ENCODE data around the gene PLEKHG3. TPM values are rescaled to one million over a fixed set of nuclear protein-coding genes. Genes with fewer than 3 reads are reported as not detected.

The PLEKHG3 gene
- total and polyA plus RNA-seq, 10 of the 15 experiments (the other 5 are each of a cell fraction or from before 2014, with no cell fraction given) = 0.03 to 0.73 (median 0.07) TPM; not detected in 5

GRCh38 chr14:64705381-64706118, 1.3 kb downstream of the PLEKHG3 start:
- Histone ChIP-seq H3K4me3 (no peak overlapping the region), H2AFZ (ENCODE audit: control insufficient read depth, low read depth, low read length) (no peak overlapping the region), H3K9ac (ENCODE audit: control insufficient read depth, insufficient read depth, low read length) (no peak overlapping the region), H3K4me1 (ENCODE audit: control insufficient read depth, insufficient read depth, low read length) (peaks cover 5% of the 10 kb centered on the region; the same call in 1 of the 2 replicates), H3K79me2 (ENCODE audit: control insufficient read depth, insufficient read depth, low read length) (no peaks in the 10 kb centered on the region), H3K9me3 (replicated peaks; ENCODE audit: control insufficient read depth, insufficient read depth, low read length) (no peaks in the 10 kb centered on the region), H3K27me3 (replicated peaks in 1 of 2; ENCODE audit: control insufficient read depth in 2 of 2, insufficient read depth in 2 of 2, low read length in 1 of 2) (peaks cover 5 to 27% of the 10 kb centered on the region in 2 experiments; a peak in 3 of 4 replicates), H4K20me1 (ENCODE audit: control insufficient read depth, insufficient read depth) (no peaks in the 10 kb centered on the region), H3K4me2 (ENCODE audit: control insufficient read depth, insufficient read depth) (no peak overlapping the region), H3K27ac (ENCODE audit: control insufficient read depth, insufficient read depth) (no peak overlapping the region), H3K36me3 (ENCODE audit: control insufficient read depth in 2 of 2, insufficient read depth in 2 of 2, low read length in 1 of 2) (no peaks in the 10 kb centered on the region)
- SMC1A ChIA-PET (ENCODE audit: uncharacterized antibody, unreplicated experiment) = interaction anchor here (1.4 kb wide), 1 partner anchor 31 kb away, joined by 3 read pairs; no protein-coding TSS in a partner anchor
- ATAC-seq = peak; percentile 42
- DNase-seq (ENCODE audit: low read depth, low spot score) = no peak
- in situ Hi-C loops (cut with MboI) = no loop called here
- 35% methylated on average over 18 of the region's 18 CpGs for WGBS (ENCODE audit: insufficient coverage, insufficient replicate concordance, low lambda C conversion rate, missing lambda C conversion rate)
- FAIRE-seq = no peak
- POLR2A ChIA-PET = interaction anchor here (1.6 kb wide), 1 partner anchor 17 kb away, joined by 3 read pairs; no protein-coding TSS in a partner anchor
- CTCF ChIA-PET = interaction anchor here (0.6 kb wide), 1 partner anchor 26 kb away, joined by 3 read pairs; no protein-coding TSS in a partner anchor
- no TSS peak for BruUV-seq (replicated peaks)
- TF ChIP-seq SPI1 (IDR thresholded peaks at IDR 0.05; ENCODE audit: borderline replicate concordance, insufficient read depth, low read depth, low read length) (peak; percentile 41; the same call in 1 of the 2 replicates), RAD51 (IDR thresholded peaks at IDR 0.05) (0 out of 2 replicates have a peak, but pooled peaks have one; percentile 32), BCLAF1 (IDR thresholded peaks at IDR 0.05) (no peak), EP300 (IDR thresholded peaks at IDR 0.05; ENCODE audit: borderline replicate concordance in 1 of 2, control insufficient read depth in 1 of 2, low read depth in 2 of 2, low read length in 2 of 2) (no peak), ZNF687 (IDR thresholded peaks at IDR 0.05) (peak; percentile 5; the same call in 1 of the 2 replicates), RELB (IDR thresholded peaks at IDR 0.05; ENCODE audit: low read depth) (0 out of 2 replicates have a peak, but pooled peaks have one; percentile 33)
- TF ChIP-seq, protein P1, sequence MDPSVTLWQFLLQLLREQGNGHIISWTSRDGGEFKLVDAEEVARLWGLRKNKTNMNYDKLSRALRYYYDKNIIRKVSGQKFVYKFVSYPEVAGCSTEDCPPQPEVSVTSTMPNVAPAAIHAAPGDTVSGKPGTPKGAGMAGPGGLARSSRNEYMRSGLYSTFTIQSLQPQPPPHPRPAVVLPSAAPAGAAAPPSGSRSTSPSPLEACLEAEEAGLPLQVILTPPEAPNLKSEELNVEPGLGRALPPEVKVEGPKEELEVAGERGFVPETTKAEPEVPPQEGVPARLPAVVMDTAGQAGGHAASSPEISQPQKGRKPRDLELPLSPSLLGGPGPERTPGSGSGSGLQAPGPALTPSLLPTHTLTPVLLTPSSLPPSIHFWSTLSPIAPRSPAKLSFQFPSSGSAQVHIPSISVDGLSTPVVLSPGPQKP (IDR thresholded peaks at IDR 0.05; ENCODE audit: low read depth, low read length) = no peak
- intact Hi-C loops (cut with micrococcal nuclease; ENCODE audit: unreplicated experiment) = no loop called here
- RAD21 ChIA-PET (ENCODE audit: unreplicated experiment) = no interaction called here
